ENCODE data around the gene UGT1A7.

UGT1A7 gene

GRCh38 chr2:233817361-233817911, 135.7 kb downstream of the UGT1A7 start:
- no peak for DNase-seq (ENCODE audit: low read depth in 3 of 3)

DNA sequence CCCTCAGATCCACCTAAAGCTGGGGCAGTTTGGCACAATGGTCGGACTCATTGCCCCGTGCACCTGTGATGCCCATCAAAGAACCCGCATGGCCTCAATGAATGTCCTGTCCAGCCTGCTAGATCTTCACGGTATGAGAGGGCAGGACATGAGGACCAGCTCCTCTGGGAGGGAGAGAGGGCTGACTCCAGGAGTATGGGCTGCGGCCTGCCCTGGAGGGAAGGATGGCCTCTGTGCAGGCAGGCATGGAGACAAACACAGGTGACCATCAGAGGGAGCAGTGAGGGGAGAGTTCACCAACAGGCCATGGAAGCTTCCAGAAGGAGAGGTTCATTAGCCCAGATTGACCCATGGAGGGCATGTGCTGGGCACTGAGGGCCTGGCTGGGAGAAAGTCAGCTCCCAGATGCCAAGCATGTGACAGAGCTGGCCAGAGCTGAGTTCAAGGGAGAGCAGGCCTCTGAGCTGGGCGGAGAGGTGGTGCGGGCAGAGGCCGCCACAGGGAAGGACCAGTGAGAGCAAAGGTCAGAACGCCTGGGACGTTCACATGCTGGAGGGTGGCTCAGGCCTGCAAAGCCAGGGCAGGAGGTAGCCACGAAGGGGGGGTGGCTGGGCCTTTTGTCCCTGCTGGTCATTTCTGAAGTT, 136.4 kb downstream of the UGT1A7 start:
- no peak for DNase-seq (ENCODE audit: low read depth in 3 of 3)

GRCh38 chr2:233818639-233819621, 137.2 kb downstream of the UGT1A7 start:
- no peak for DNase-seq (ENCODE audit: low read depth in 3 of 3)

GRCh38 chr2:233819884-233820773, 138.4 kb downstream of the UGT1A7 start:
- DNase-seq (ENCODE audit: low read depth in 3 of 3): no peak

DNA sequence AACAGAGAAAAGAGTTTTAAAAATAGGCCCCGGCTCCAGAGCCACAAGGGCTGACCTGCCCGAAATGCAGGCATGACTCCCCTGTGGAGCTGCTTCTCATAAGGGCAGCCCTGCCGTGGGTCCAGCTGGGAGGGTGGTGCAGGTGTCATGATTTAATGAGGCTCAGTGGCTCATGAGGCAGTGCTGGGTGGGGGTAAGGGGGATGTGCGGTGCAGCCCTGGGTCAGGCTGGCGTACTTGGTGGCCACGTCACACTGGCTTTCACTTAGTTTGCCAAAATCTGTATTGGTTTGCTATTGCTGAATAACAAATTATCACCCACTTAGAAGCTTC, 139.0 kb downstream of the UGT1A7 start:
- no peak for DNase-seq (ENCODE audit: low read depth in 3 of 3)

- no peak for DNase-seq (ENCODE audit: low read depth in 3 of 3)
These were observed 139.5 kb downstream of the UGT1A7 start for GRCh38 chr2:233821196-233821595.

- no peak for DNase-seq (ENCODE audit: low read depth in 3 of 3)
These were observed 140.0 kb downstream of the UGT1A7 start for GRCh38 chr2:233821709-233822100.

DNA sequence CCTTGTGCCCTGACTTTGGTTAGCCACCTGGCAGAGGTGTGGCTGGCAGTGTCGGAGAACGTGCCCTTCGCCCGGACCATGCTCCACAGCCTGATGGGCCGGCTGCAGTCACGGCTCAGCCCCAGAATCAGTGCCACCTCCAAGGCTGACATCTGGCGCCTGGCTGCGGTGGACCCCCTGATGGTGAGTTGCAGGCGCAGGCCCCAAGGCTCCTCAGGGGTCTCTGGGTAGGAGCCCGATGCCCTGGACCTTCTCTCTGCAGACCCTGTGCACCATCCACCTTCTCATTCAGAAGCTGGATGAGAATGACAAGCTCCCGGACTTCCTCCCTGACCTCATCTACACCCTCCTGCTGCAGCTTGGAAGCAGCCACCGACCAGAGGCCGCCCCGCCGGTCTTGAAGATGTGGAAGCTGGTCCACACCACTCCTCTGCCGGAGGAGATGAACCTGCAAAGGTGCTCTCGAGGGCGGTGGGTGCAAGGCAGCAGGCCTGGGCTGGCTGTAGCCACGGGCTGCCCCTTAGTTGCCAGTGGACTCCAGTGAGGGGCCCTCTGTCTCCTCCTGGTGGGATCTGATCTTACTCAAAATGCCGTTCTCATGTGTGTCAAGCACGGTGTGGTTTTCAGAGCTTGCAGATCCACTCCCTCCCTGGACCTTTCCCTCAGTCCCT, 140.5 kb downstream of the UGT1A7 start:
- DNase-seq (ENCODE audit: low read depth in 3 of 3): no peak

Measured in stimulated activated CD4-positive, alpha-beta T cell treated with anti-CD3 and anti-CD28 coated beads, TNF-alpha, amount 100 ng/mL, for 4 hours (primary cell).